Right ventricle myocardium superior (tissue), 1 donor: ENCODE data around the gene CDKL2. TPM values are rescaled to one million over a fixed set of nuclear protein-coding genes. Genes with fewer than 3 reads are reported as not detected.

Source experiments
- total RNA-seq: library from RNA; stranded (reverse); fragmentation: NEBNext Ultra II Directional; extraction: Animal tissue kit (Norgen Biotek cat#: 25700); gene quantifications from one replicate; pipeline ENCODE4 v1.2.1, GENCODE V29; 2021
- donor health status: DM: no; HTN: yes; CAD: no; lungs with severe emphysema.

Gene CDKL2
- total RNA-seq, 1 donor from 2014 or later = 0.13 TPM

Other genes with a start within 250 kb of the CDKL2 start
- gene RCHY1, start 116.1 kb downstream of the CDKL2 start, total RNA-seq = 44.1 TPM
- gene THAP6, start 116.1 kb downstream of the CDKL2 start, total RNA-seq = 17.0 TPM
- gene ODAPH, start 74.5 kb downstream of the CDKL2 start, total RNA-seq = not detected
- 69.2 TPM for gene G3BP2, start 42.9 kb upstream of the CDKL2 start, total RNA-seq
- gene USO1, start 94.0 kb upstream of the CDKL2 start, total RNA-seq = 87.7 TPM